Measurements from ENCODE around the gene DENND4C. TPM values are rescaled to one million over a fixed set of nuclear protein-coding genes. Genes with fewer than 3 reads are reported as not detected.

Gene DENND4C
- total and polyA plus RNA-seq, 2 of the 4 experiments (the other 2 are of a cell fraction), result 9.0 to 32.6 TPM

GRCh38 chr9:19224563-19224962 is 5.9 kb upstream of the DENND4C start:
- Histone ChIP-seq H3K4me3 (ENCODE audit: insufficient read depth, low read depth, low read length) (no peak overlapping the region), H2AFZ (replicated peaks; ENCODE audit: low read length, poor library complexity) (no peak overlapping the region), H4K91ac (ENCODE audit: insufficient read depth, low read depth, low read length) (no peak overlapping the region), H4K20me1 (ENCODE audit: insufficient read depth, low read length) (no peaks in the 10 kb centered on the region), H3K18ac (ENCODE audit: low read depth, low read length) (no peak overlapping the region), H3K56ac (ENCODE audit: extremely low read depth, insufficient read depth, low read length) (no peak overlapping the region), H2BK15ac (ENCODE audit: low read depth, low read length) (no peak overlapping the region), H3K36me3 (ENCODE audit: control insufficient read depth, insufficient read depth, low read length) (no peaks in the 10 kb centered on the region), H3K27ac (ENCODE audit: insufficient read depth, low read length) (no peak overlapping the region), H3K79me1 (ENCODE audit: low read depth in 1 of 2, low read length in 2 of 2) (no peaks in the 10 kb centered on the region), H3K9me3 (ENCODE audit: control insufficient read depth, insufficient read depth, low read length) (no peaks in the 10 kb centered on the region), H3K14ac (replicated peaks; ENCODE audit: low read depth, low read length) (no peak overlapping the region), H4K5ac (ENCODE audit: low read depth, low read length) (no peak overlapping the region), H4K8ac (ENCODE audit: low read depth in 2 of 2, low read length in 2 of 2) (no peak overlapping the region), H3K4me2 (ENCODE audit: low read depth, low read length) (no peak overlapping the region), H3K4ac (ENCODE audit: low read depth, low read length) (no peak overlapping the region), H2BK20ac (ENCODE audit: low read depth, low read length) (no peak overlapping the region), H3K27me3 (ENCODE audit: control insufficient read depth, insufficient read depth, low read length) (no peaks in the 10 kb centered on the region), H2BK5ac (ENCODE audit: low read depth, low read length, poor library complexity, severe bottlenecking) (no peak overlapping the region), H2AK9ac (replicated peaks; ENCODE audit: low read depth, low read length, poor library complexity) (no peak overlapping the region), H2AK5ac (ENCODE audit: low read depth, low read length) (no peak overlapping the region), H2BK120ac (ENCODE audit: low read depth, low read length) (no peak overlapping the region), H3K4me1 (ENCODE audit: control insufficient read depth, insufficient read depth, low read length) (no peaks in the 10 kb centered on the region), H3K9me1 (ENCODE audit: insufficient read depth, low read length) (no peaks in the 10 kb centered on the region), H3K23ac (ENCODE audit: low read depth, low read length) (no peak overlapping the region), H3K9ac (ENCODE audit: low read depth, low read length) (no peak overlapping the region)
- in situ Hi-C loops (cut with MboI; ENCODE audit: low sequenced_read_pairs), result no loop called here
- ChIA-PET CTCF (no interaction called here), POLR2A (ENCODE audit: unreplicated experiment) (no interaction called here)
- DNase-seq (no peak), ATAC-seq (ENCODE audit: low read depth) (no peak)
- intact Hi-C loops (cut with micrococcal nuclease), result no loop called here
- TF ChIP-seq RFX5 (IDR thresholded peaks at IDR 0.05; ENCODE audit: low read depth, low read length), result no peak
- TF ChIP-seq RCOR1 (IDR thresholded peaks at IDR 0.05; ENCODE audit: insufficient replicate concordance, low read length), result no peak
- TF ChIP-seq MAFK (IDR thresholded peaks at IDR 0.05; ENCODE audit: low read depth, low read length), result no peak
- TF ChIP-seq RAD21 (IDR thresholded peaks at IDR 0.05; ENCODE audit: low read length), result no peak
- TF ChIP-seq ELK1 (IDR thresholded peaks at IDR 0.05; ENCODE audit: borderline replicate concordance, low read depth, low read length), result no peak
- no peak for TF ChIP-seq POLR2A (IDR thresholded peaks at IDR 0.05; ENCODE audit: low read depth, low read length)
- BruUV-seq (replicated peaks), result no TSS peak
- WGBS, 2 experiments (ENCODE audit: extremely low coverage in 2 of 2, insufficient read length in 1 of 2), result 100% methylated on average over 2 of the region's 7 CpGs; no CpG with 5 or more reads in 1 of the 2 experiments
- dilution Hi-C loops (cut with HindIII; ENCODE audit: low sequenced_read_pairs, unreplicated experiment), result no loop called here

Measured in IMR-90 (cell line).